ENCODE measurements around the gene VRK2. TPM values are rescaled to one million over a fixed set of nuclear protein-coding genes. Genes with fewer than 3 reads are reported as not detected.

Gene VRK2
- total and polyA plus RNA-seq, 2 experiments from 2014 or later, result 19.0 to 22.5 TPM

DNA sequence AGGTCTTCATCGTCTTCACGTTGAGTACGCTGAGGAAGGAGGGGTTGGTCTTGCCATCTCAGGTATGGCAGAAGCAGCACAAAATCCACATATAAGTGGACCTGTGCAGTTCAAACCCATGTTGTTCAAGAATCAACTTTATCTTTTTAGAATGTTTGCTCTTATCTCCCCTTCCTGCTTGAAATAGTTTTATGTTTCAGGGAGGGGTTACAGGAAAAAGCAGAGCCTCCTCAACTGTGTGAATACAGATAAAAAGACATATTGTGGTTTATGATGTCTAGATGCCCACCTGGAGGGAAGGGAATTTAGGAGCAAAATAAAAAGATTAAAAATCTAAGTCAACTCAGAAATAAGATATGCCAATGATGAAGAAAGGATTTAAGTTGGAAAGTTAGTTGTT, 75.9 kb downstream of the VRK2 start:
- DNase-seq (ENCODE audit: low spot score) (no peak), ATAC-seq (no peak)
- Mint-ChIP-seq H3K27ac (no peak overlapping the region), H3K36me3 (ENCODE audit: low read depth) (peaks cover 25% of the 10 kb centered on the region), H3K4me1 (no peaks in the 10 kb centered on the region), H3K4me3 (no peak overlapping the region), H3K27me3 (ENCODE audit: insufficient read depth, low read depth, poor library complexity) (no peaks in the 10 kb centered on the region), H3K9me3 (peaks cover 17% of the 10 kb centered on the region)
- Histone ChIP-seq H3K36me3 (ENCODE audit: insufficient read depth) (no peaks in the 10 kb centered on the region), H3K4me1 (ENCODE audit: insufficient read depth) (no peaks in the 10 kb centered on the region), H3K4me3 (no peak overlapping the region), H3K9me2 (ENCODE audit: insufficient read depth) (no peaks in the 10 kb centered on the region), H3K27me3 (ENCODE audit: insufficient read depth) (no peaks in the 10 kb centered on the region), H3K79me2 (replicated peaks; ENCODE audit: insufficient read depth) (no peaks in the 10 kb centered on the region), H3F3A (replicated peaks; ENCODE audit: low read depth) (no peaks in the 10 kb centered on the region), H2AFZ (no peak overlapping the region), H4K20me1 (replicated peaks; ENCODE audit: insufficient read depth) (no peaks in the 10 kb centered on the region), H3K4me2 (no peak overlapping the region), H3K27ac (ENCODE audit: low read depth) (no peak overlapping the region)
- TF ChIP-seq JUNB (IDR thresholded peaks at IDR 0.05; ENCODE audit: unreplicated experiment), result no peak
- TF ChIP-seq, protein P1, sequence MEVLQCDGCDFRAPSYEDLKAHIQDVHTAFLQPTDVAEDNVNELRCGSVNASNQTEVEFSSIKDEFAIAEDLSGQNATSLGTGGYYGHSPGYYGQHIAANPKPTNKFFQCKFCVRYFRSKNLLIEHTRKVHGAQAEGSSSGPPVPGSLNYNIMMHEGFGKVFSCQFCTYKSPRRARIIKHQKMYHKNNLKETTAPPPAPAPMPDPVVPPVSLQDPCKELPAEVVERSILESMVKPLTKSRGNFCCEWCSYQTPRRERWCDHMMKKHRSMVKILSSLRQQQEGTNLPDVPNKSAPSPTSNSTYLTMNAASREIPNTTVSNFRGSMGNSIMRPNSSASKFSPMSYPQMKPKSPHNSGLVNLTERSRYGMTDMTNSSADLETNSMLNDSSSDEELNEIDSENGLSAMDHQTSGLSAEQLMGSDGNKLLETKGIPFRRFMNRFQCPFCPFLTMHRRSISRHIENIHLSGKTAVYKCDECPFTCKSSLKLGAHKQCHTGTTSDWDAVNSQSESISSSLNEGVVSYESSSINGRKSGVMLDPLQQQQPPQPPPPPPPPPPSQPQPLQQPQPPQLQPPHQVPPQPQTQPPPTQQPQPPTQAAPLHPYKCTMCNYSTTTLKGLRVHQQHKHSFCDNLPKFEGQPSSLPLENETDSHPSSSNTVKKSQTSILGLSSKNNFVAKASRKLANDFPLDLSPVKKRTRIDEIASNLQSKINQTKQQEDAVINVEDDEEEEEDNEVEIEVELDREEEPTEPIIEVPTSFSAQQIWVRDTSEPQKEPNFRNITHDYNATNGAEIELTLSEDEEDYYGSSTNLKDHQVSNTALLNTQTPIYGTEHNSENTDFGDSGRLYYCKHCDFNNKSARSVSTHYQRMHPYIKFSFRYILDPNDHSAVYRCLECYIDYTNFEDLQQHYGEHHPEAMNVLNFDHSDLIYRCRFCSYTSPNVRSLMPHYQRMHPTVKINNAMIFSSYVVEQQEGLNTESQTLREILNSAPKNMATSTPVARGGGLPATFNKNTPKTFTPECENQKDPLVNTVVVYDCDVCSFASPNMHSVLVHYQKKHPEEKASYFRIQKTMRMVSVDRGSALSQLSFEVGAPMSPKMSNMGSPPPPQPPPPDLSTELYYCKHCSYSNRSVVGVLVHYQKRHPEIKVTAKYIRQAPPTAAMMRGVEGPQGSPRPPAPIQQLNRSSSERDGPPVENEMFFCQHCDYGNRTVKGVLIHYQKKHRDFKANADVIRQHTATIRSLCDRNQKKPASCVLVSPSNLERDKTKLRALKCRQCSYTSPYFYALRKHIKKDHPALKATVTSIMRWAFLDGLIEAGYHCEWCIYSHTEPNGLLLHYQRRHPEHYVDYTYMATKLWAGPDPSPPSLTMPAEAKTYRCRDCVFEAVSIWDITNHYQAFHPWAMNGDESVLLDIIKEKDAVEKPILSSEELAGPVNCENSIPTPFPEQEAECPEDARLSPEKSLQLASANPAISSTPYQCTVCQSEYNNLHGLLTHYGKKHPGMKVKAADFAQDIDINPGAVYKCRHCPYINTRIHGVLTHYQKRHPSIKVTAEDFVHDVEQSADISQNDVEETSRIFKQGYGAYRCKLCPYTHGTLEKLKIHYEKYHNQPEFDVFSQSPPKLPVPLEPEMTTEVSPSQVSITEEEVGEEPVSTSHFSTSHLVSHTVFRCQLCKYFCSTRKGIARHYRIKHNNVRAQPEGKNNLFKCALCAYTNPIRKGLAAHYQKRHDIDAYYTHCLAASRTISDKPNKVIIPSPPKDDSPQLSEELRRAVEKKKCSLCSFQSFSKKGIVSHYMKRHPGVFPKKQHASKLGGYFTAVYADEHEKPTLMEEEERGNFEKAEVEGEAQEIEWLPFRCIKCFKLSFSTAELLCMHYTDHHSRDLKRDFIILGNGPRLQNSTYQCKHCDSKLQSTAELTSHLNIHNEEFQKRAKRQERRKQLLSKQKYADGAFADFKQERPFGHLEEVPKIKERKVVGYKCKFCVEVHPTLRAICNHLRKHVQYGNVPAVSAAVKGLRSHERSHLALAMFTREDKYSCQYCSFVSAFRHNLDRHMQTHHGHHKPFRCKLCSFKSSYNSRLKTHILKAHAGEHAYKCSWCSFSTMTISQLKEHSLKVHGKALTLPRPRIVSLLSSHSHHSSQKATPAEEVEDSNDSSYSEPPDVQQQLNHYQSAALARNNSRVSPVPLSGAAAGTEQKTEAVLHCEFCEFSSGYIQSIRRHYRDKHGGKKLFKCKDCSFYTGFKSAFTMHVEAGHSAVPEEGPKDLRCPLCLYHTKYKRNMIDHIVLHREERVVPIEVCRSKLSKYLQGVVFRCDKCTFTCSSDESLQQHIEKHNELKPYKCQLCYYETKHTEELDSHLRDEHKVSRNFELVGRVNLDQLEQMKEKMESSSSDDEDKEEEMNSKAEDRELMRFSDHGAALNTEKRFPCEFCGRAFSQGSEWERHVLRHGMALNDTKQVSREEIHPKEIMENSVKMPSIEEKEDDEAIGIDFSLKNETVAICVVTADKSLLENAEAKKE (CRISPR knock-in tag; IDR thresholded peaks at IDR 0.05), result no peak
- TF ChIP-seq CREB1 (CRISPR knock-in tag; IDR thresholded peaks at IDR 0.05; ENCODE audit: low read depth), result no peak
- TF ChIP-seq, protein P2, sequence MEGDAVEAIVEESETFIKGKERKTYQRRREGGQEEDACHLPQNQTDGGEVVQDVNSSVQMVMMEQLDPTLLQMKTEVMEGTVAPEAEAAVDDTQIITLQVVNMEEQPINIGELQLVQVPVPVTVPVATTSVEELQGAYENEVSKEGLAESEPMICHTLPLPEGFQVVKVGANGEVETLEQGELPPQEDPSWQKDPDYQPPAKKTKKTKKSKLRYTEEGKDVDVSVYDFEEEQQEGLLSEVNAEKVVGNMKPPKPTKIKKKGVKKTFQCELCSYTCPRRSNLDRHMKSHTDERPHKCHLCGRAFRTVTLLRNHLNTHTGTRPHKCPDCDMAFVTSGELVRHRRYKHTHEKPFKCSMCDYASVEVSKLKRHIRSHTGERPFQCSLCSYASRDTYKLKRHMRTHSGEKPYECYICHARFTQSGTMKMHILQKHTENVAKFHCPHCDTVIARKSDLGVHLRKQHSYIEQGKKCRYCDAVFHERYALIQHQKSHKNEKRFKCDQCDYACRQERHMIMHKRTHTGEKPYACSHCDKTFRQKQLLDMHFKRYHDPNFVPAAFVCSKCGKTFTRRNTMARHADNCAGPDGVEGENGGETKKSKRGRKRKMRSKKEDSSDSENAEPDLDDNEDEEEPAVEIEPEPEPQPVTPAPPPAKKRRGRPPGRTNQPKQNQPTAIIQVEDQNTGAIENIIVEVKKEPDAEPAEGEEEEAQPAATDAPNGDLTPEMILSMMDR (conservative IDR thresholded peaks at IDR 0.05; ENCODE audit: low read depth in 2 of 2), result no peak
- no peak for TF ChIP-seq POLR2AphosphoS5 (IDR thresholded peaks at IDR 0.05; ENCODE audit: low read depth)
- TF ChIP-seq ZNF331 (CRISPR knock-in tag; IDR thresholded peaks at IDR 0.05; ENCODE audit: low read depth), result no peak
- TF ChIP-seq EZH2 (IDR thresholded peaks at IDR 0.05; ENCODE audit: low read depth, unreplicated experiment), result no peak
- no peak for TF ChIP-seq EZH2phosphoT487 (IDR thresholded peaks at IDR 0.05; ENCODE audit: unreplicated experiment)
- TF ChIP-seq, protein P3, sequence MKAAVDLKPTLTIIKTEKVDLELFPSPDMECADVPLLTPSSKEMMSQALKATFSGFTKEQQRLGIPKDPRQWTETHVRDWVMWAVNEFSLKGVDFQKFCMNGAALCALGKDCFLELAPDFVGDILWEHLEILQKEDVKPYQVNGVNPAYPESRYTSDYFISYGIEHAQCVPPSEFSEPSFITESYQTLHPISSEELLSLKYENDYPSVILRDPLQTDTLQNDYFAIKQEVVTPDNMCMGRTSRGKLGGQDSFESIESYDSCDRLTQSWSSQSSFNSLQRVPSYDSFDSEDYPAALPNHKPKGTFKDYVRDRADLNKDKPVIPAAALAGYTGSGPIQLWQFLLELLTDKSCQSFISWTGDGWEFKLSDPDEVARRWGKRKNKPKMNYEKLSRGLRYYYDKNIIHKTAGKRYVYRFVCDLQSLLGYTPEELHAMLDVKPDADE (IDR thresholded peaks at IDR 0.05), result no peak
- TF ChIP-seq STAT1 (IDR thresholded peaks at IDR 0.05; ENCODE audit: unreplicated experiment), result no peak
- TF ChIP-seq ZNF114 (CRISPR knock-in tag; IDR thresholded peaks at IDR 0.05), result no peak
- TF ChIP-seq NANOG (IDR thresholded peaks at IDR 0.05; ENCODE audit: borderline replicate concordance), result no peak

Data from GM23338 (cell line).